Aorta (tissue), 5 donors: ENCODE results near the gene OLIG3. TPM values are rescaled to one million over a fixed set of nuclear protein-coding genes. Genes with fewer than 3 reads are reported as not detected.

ENCODE experiments used
- ATAC-seq: fragments of 200-7000 bp; cut with Tn5 transposase; one replicate; pipeline ENCODE4 v1.9.1; 2022; ENCODE audit warnings: moderate library complexity; ENCODE audit not compliant: low FRiP score
- DNase-seq, 2 donors: peaks; one replicate each; pipeline ENCODE4 v3.0.0-alpha.2; 2020
- H3K27ac ChIP-seq, 2 donors: one replicate each; pipeline ENCODE4 v1.5.1; 2013; ENCODE audit warnings: low read length in 2 of 2, mild to moderate bottlenecking in 2 of 2, moderate library complexity in 2 of 2, control low read depth in 1 of 2, inconsistent platforms in 1 of 2, low read depth in 1 of 2
- H3K27me3 ChIP-seq, 2 donors: one replicate each; pipeline ENCODE4 v1.6.1; 2013; ENCODE audit warnings: control low read depth in 1 of 2, low read length in 1 of 2, mild to moderate bottlenecking in 1 of 2, moderate library complexity in 1 of 2; ENCODE audit not compliant: insufficient read depth in 2 of 2, control insufficient read depth in 1 of 2
- H3K36me3 ChIP-seq, 2 donors: one replicate each; pipeline ENCODE4 v1.6.1; 2013; ENCODE audit warnings: control low read depth in 1 of 2, low read length in 1 of 2, mild to moderate bottlenecking in 1 of 2; ENCODE audit not compliant: insufficient read depth in 2 of 2, control insufficient read depth in 1 of 2
- H3K4me1 ChIP-seq, 2 donors: one replicate each; pipeline ENCODE4 v1.6.1; 2013; ENCODE audit warnings: low read length in 2 of 2, control low read depth in 1 of 2, mild to moderate bottlenecking in 1 of 2, moderate library complexity in 1 of 2; ENCODE audit not compliant: insufficient read depth in 2 of 2, control insufficient read depth in 1 of 2
- H3K4me3 ChIP-seq, 2 donors: one replicate each; pipeline ENCODE4 v1.5.1; 2013; ENCODE audit warnings: low read length in 2 of 2, control low read depth in 1 of 2, mild to moderate bottlenecking in 1 of 2
- H3K9me3 ChIP-seq: one replicate; pipeline ENCODE4 v1.6.1; 2013; ENCODE audit warnings: mild to moderate bottlenecking, low read length; ENCODE audit not compliant: control insufficient read depth
- WGBS, 2 donors: extraction: QIAGEN DNeasy Blood & Tissue Kit; methylation state at CpG; one replicate each; pipeline ENCODE4 v1.1.7; 2013; 5-methylcytosine and 5-hydroxymethylcytosine counted together
- intact Hi-C, 2 donors: fragments of 100-400 bp; cut with DNase I; formaldehyde crosslinking; loops; one replicate each; pipeline versions ENCODE4 v1.14.2 to v1.15.0; 2022
- polyA plus RNA-seq, 2 donors: library from polyadenylated mRNA; stranded (reverse); fragments of 200-250 nt; gene quantifications; one replicate each; pipeline ENCODE4 v1.2.3, GENCODE V29; 2013
- total RNA-seq, 2 donors: library from RNA; stranded (reverse); fragmentation: NEBNext Ultra II Directional; extraction: Animal tissue kit (Norgen Biotek cat#: 25700); gene quantifications; one replicate each; pipeline ENCODE4 v1.2.1, GENCODE V29; 2021
- donor health status: healthy with polysubstance abuse.
- donor health status: Bipolar disorder and iron deficiency.
- donor health status: DM: no; HTN: no; CAD: no.
- donor health status: DM: no; HTN: no; CAD: no.
- donor health status: DM: yes; HTN: yes; CAD: no.

The OLIG3 gene
- total and polyA plus RNA-seq, 4 donors: not detected

DNA sequence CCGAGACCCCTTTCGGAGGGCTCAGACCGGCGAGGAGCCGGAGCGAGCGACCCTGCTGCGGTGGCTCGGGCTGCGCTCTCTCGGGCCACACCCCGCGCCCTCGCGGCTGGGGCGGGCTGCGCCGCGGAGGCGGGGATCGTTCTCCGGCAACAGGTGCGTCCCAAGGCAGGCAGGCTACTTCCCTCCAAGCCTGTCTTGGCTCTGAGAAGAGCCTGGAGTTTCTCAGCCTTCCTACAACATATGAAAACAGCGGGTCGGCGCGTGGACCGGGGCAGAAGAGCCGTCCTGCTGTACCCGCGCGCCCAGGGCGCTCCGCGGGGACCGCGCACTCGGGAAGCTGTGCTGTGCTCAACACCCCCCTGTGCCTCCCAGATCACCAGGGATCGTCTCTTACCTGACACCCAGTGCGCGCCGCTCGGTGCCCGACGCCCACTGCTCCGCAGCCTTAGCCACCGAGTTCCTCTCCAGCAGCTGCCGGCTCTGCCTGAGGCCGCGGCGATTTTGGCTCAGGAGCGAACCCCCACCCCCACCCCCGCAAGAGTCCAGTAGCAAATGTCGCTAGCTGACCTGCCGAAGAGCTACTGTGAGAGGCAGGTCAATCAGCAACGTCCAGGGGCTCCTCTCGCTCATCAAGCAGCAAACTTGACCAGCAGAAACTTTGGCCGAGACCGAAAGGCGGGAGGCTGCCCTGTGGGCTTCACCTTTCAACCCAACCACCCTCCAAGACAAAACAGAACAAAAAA lies 3.7 kb upstream of the OLIG3 start:
- Histone ChIP-seq H3K4me1 (no peaks in the 10 kb centered on the region), H3K27me3 (peaks cover 0 to 2% of the 10 kb centered on the region in 2 donors), H3K9me3 (no peaks in the 10 kb centered on the region), H3K27ac (no peak overlapping the region), H3K36me3 (no peaks in the 10 kb centered on the region), H3K4me3 (no peak overlapping the region)
- 3% methylated on average over 60 of the region's 60 CpGs for WGBS, 2 donors
- intact Hi-C loops: no loop called here
- peak in 1 of 2 donors; percentile 72 for DNase-seq
- ATAC-seq: peak; percentile 5

DNA sequence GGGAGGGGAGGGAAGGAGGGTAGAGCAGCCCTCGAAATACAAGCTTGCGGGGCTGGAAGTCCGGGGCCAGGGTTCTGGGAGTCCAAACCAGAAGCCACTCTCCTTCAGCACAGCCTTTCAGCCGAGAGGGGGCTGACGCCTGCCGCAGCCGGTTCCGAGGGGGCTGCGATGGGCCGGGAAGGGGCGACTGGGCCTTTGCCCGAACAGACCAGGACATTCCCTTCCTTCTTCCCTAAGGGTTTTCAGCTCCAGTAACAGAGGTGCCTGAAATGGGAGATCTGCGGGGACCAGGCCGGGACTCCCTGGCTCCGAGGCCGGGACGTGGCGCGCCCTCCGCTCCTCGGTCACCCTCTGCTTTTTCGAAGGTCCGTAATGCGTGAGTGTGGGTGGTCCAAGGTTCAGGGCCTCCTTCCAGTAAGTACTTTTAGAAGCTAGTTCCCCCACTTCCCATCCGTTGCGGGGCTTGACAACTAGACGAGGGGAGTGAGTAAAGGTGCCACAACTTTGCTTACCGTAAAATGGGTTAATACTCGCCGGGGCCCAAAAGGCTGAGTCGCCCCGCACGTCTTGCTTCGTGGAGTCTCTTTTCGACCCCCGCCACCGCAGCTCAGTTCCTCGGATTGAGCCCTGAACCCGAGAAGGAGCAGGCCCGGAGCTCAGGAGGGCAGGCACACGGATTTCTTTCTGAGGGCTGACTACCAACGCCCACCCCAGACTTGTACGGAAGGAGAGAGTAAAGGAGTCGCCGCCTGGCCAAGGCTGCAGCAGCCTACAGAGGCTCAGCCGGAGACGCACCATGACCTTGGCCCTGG lies 2.9 kb upstream of the OLIG3 start:
- Histone ChIP-seq H3K36me3 (no peaks in the 10 kb centered on the region), H3K9me3 (no peaks in the 10 kb centered on the region), H3K4me3 (no peak overlapping the region), H3K27me3 (peaks cover 0 to 2% of the 10 kb centered on the region in 2 donors), H3K4me1 (no peaks in the 10 kb centered on the region), H3K27ac (no peak overlapping the region)
- no peak for DNase-seq
- WGBS, 2 donors: 5 to 8% methylated on average over 45 to 47 of the region's 47 CpGs
- ATAC-seq: peak; percentile 20
- intact Hi-C loops: no loop called here

DNA sequence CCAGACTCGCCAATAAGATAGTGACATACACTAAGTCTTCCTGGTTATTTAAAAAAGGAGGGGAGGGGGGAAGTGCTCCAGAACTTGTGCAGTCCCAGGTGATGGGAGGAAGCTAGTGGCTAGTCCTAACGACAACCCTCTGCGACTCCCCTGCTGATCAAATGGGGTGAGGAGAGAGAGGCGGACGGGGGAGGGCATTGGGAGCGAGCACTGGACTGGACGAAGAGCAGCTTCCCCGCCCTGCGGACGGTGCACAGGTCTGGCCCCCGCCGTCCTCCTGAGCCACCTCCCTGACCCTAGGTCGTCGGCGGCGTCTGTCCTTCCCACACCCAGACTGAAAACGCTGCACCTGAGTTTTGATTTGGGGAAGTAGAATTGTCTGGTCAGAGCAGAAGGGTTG lies 2.2 kb upstream of the OLIG3 start:
- Histone ChIP-seq H3K4me3 (no peak overlapping the region), H3K36me3 (no peaks in the 10 kb centered on the region), H3K4me1 (no peaks in the 10 kb centered on the region), H3K27me3 (peaks cover 0 to 2% of the 10 kb centered on the region in 2 donors), H3K9me3 (no peaks in the 10 kb centered on the region), H3K27ac (no peak overlapping the region)
- DNase-seq (no peak), ATAC-seq (no peak)
- intact Hi-C loops: no loop called here
- WGBS, 2 donors: 7 to 14% methylated on average over 17 of the region's 17 CpGs

DNA sequence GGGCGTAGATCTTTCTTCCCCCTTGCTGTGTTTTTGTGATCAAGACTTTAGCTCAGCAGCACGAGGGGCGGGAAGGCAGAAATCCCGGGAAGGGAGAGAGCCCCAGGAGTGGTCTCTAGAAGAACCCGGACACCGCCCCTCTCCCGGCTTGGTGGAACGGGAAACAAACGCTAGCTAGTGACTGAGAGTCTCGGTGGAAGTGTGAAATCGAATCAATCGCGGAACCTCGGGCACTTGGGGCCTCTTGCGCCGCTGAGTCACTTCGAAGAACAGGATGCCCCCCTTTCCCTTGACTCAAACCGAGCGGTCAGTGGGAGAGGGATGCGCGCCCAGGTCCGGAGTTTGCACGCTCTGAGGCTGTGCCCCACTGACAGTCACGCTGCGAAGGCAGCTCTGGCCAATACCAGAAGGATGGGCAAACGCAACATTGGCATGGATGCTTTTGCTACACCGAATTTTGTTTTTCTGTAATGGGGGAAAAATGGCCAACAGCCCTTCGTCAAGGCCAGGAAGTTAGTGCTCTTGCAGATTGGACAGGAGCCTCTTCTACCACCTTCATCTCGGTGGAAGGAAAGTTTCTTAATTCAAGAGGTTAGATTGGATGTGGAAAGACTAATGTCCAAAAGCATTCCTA lies 1.6 kb upstream of the OLIG3 start:
- ATAC-seq (no peak), DNase-seq (no peak)
- Histone ChIP-seq H3K27me3 (peaks cover 0 to 2% of the 10 kb centered on the region in 2 donors), H3K9me3 (no peaks in the 10 kb centered on the region), H3K36me3 (no peaks in the 10 kb centered on the region), H3K27ac (no peak overlapping the region), H3K4me1 (no peaks in the 10 kb centered on the region), H3K4me3 (no peak overlapping the region)
- intact Hi-C loops: no loop called here
- WGBS, 2 donors: 9% methylated on average over 29 of the region's 29 CpGs

DNA sequence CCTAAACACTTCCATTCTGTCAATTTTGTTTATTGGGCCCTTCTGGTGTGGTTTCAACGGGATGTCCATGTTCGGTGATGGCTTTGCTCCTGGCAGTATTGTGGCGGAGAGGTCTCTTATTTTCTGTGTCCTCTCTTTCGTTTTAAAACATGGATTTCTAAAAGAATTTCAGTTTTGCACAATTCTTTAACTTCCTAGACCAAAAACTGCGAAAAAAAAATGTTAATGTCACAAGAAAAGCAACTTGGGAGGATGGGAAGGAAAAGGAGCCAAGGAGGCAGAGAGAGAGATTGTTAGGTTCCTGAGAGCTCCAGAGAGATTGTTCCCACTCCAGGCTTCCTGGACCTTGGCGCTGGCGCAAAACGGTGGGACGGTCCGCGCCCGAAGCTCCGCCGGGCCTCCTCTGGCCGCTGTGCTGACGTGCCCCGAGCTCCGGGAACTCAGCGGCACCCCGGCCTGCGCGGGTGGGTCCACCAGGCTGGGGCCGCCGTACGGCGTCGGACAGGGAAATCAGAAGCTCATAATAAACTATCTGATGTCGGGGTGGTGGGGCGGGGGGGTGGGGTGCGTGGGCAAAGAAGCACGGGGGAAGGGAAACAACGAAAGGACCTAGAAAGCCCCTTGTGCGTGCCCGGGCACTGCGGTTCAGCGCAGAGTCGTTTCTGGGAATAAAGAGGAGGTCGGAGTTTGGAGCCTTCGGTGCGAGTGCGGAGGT lies 951 bp upstream of the OLIG3 start:
- Histone ChIP-seq H3K36me3 (no peaks in the 10 kb centered on the region), H3K9me3 (no peaks in the 10 kb centered on the region), H3K27ac (no peak overlapping the region), H3K27me3 (peaks cover 0 to 2% of the 10 kb centered on the region in 2 donors), H3K4me1 (no peaks in the 10 kb centered on the region), H3K4me3 (no peak overlapping the region)
- DNase-seq: no peak
- 5 to 9% methylated on average over 38 to 41 of the region's 41 CpGs for WGBS, 2 donors
- ATAC-seq: no peak
- intact Hi-C loops: no loop called here

DNA sequence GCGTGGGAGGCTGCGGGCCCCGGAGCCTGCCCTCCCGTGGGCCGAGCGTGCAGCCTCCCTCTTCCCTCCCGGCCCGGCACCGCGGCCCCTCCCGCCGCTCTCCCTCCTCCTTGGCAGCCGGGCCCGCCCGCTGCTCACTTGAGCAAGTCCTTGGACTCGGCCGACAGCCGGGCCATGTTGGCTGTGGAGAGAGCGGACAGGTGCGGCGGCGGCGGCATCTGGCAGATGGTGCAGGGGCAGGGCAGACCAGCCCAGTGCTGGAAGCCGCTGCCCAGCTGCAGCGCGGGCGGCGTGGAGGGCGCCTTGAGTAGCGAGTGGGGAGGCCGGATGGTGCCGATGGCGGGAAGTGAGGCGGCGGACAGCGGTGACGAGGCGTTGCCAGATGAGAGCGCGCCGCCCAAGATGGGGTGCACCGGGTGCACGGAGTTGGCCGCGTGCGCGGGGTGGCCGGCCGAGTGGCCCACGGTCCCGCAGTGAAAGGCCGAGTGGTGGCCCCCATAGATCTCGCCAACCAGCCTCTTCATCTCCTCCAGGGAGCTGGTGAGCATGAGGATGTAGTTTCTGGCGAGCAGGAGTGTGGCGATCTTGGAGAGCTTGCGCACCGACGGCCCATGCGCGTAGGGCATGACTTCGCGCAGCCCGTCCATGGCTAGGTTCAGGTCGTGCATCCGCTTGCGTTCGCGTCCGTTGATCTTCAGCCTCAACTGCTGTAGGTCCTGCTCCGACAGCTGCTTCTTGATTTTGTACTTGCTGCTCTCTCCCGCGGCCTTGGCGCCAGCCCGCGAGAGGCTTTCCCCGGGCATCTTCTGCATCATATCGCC lies 766 bp downstream of the OLIG3 start:
- DNase-seq (no peak), ATAC-seq (peak; percentile 6)
- Histone ChIP-seq H3K36me3 (no peaks in the 10 kb centered on the region), H3K4me1 (no peaks in the 10 kb centered on the region), H3K9me3 (no peaks in the 10 kb centered on the region), H3K27me3 (peaks cover 0 to 4% of the 10 kb centered on the region in 2 donors), H3K4me3 (no peak overlapping the region), H3K27ac (no peak overlapping the region)
- intact Hi-C loops: no loop called here
- WGBS, 2 donors: 3 to 4% methylated on average over 76 to 77 of the region's 77 CpGs

DNA sequence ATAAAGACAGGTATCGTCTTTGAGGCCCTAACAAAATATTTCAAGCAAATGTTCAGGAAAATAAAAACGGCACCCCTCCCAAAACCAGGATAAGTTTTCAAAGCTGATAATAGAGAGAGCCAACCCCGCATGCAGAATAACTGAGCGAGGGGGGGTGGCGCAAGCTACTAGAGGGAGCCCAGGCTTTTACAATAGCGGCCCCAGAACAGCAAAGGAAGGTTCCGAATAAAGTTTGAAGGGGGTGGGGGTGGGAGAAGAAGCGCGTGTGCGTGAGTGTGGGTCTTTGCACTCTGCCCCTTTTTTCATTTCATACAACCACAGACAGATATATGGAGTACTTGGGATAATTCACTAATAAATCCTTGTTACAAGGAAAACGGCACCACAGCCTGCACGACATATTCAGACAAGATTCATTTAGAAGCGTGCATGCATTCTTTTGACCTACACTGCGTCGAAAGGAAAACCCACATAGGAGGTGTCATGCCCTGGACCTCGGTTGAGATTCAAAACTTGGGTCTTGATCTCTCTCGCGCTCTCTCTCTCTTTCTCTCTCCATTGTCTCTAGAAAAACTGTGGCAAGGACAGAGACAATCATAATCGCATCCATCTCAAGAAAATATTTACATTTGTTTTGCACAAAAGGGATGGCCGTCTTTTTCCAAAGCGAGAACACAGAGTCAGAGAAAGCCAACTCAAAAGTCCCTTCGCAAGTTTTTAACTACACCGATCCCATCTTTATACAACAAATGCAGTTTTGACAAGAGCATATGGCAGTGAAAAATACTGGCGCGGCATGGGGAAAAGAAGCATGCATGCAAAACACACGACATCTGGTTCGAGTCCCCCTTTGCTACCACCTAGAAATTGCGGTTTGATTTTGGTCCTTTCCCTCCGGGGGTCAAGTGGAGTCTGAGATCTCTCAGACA lies 1.6 kb downstream of the OLIG3 start:
- H3K27ac ChIP-seq: no peak overlapping the region
- intact Hi-C loops: no loop called here
- no peak for ATAC-seq
- peaks cover 0 to 4% of the 10 kb centered on the region in 2 donors for H3K27me3 ChIP-seq
- no peaks in the 10 kb centered on the region for H3K36me3 ChIP-seq
- WGBS, 2 donors: 18 to 26% methylated on average over 29 of the region's 29 CpGs
- H3K4me1 ChIP-seq: no peaks in the 10 kb centered on the region
- H3K9me3 ChIP-seq: no peaks in the 10 kb centered on the region
- no peak overlapping the region for H3K4me3 ChIP-seq
- no peak for DNase-seq
